Testis (tissue), 2 donors: Measurements from ENCODE around the gene GMEB2.

Experiments used
- POLR2A ChIP-seq: fragments of 450-650 bp; IDR thresholded peaks from one replicate; pipeline ENCODE4 v1.6.1; 2017; ENCODE audit warnings: antibody characterized with exemption, mild to moderate bottlenecking, moderate library complexity
- TF ChIP-seq, protein P1 (sequence below), 3 experiments: fragments of 450-650 bp in 2 of 3; fragments of 200-600 bp in 1 of 3; sonication (generic) in 1 of 3; IDR thresholded peaks; one replicate each; pipeline ENCODE4 v1.5.1; 2016 to 2019; ENCODE audit warnings: antibody characterized with exemption in 3 of 3, mild to moderate bottlenecking in 2 of 3, moderate library complexity in 1 of 3

DNA sequence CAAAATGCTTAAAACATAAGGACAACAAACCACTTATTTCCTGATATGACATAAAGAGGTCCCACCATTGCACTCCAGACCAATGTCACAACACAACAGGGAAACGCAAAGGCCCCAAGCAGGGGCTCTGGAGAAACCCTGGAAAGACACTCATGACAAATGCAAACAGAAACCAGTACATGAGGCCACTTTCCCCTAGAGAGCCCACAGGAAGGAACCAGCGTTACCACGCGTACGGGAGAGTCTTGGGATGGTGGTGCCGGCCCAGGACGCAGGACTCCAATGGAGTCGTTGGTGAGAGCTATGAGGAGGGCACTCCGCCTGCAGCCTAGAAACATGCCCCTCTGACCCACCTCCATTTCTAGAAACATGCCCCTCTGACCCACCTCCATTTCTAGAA, 20.2 kb downstream of the GMEB2 start:
- TF ChIP-seq, protein P1, sequence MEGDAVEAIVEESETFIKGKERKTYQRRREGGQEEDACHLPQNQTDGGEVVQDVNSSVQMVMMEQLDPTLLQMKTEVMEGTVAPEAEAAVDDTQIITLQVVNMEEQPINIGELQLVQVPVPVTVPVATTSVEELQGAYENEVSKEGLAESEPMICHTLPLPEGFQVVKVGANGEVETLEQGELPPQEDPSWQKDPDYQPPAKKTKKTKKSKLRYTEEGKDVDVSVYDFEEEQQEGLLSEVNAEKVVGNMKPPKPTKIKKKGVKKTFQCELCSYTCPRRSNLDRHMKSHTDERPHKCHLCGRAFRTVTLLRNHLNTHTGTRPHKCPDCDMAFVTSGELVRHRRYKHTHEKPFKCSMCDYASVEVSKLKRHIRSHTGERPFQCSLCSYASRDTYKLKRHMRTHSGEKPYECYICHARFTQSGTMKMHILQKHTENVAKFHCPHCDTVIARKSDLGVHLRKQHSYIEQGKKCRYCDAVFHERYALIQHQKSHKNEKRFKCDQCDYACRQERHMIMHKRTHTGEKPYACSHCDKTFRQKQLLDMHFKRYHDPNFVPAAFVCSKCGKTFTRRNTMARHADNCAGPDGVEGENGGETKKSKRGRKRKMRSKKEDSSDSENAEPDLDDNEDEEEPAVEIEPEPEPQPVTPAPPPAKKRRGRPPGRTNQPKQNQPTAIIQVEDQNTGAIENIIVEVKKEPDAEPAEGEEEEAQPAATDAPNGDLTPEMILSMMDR (IDR thresholded peaks at IDR 0.05): no peak
- no peak for TF ChIP-seq POLR2A
